ENCODE data around the gene NELL2.

GRCh38 chr12:44697511-44697910, 178.6 kb downstream of the NELL2 start:
- TF ChIP-seq CTCF (IDR thresholded peaks at IDR 0.05) (no peak), POLR2A (IDR thresholded peaks at IDR 0.05; ENCODE audit: low read depth) (no peak), EP300 (IDR thresholded peaks at IDR 0.05) (no peak), POLR2AphosphoS5 (IDR thresholded peaks at IDR 0.05) (no peak)

All from esophagus muscularis mucosa (tissue), 4 donors.